Upper lobe of right lung (tissue), 1 donor: Measurements from ENCODE around the gene THAP6. TPM values are rescaled to one million over a fixed set of nuclear protein-coding genes. Genes with fewer than 3 reads are reported as not detected.
A peak's percentile ranks its signal among the peaks of the same experiment; 100 is the strongest.

Experiments
- ATAC-seq: fragments of 200-7000 bp; cut with Tn5 transposase; one replicate; pipeline ENCODE4 v1.9.1; 2020; ENCODE audit warnings: mild to moderate bottlenecking, moderate library complexity
- DNase-seq: peaks from one replicate; pipeline ENCODE4 v3.0.0-alpha.2; 2020
- H3K27ac ChIP-seq: fragments of 200-600 bp; one replicate; pipeline ENCODE4 v1.8.0; 2022
- H3K27me3 ChIP-seq: fragments of 200-600 bp; one replicate; pipeline ENCODE4 v1.8.0; 2022; ENCODE audit warnings: mild to moderate bottlenecking
- H3K36me3 ChIP-seq: fragments of 200-600 bp; one replicate; pipeline ENCODE4 v1.8.0; 2022
- H3K4me1 ChIP-seq: fragments of 200-600 bp; one replicate; pipeline ENCODE4 v1.8.0; 2022
- H3K4me3 ChIP-seq: fragments of 200-600 bp; one replicate; pipeline ENCODE4 v1.8.0; 2022; ENCODE audit warnings: mild to moderate bottlenecking
- H3K9me3 ChIP-seq: fragments of 200-600 bp; one replicate; pipeline ENCODE4 v1.8.0; 2022
- CTCF ChIP-seq: fragments of 200-600 bp; IDR thresholded peaks from one replicate; pipeline ENCODE4 v1.8.0; 2022; ENCODE audit warnings: antibody characterized with exemption
- intact Hi-C: fragments of 100-400 bp; cut with DNase I; formaldehyde crosslinking; loops from one replicate; pipeline ENCODE4 v1.11.0; 2022
- total RNA-seq: library from RNA; stranded (reverse); fragmentation: NEBNext Ultra II Directional; extraction: Animal tissue kit (Norgen Biotek cat#: 25700); gene quantifications from one replicate; pipeline ENCODE4 v1.2.1, GENCODE V29; 2021
- donor health status: DM: no; HTN: yes; CAD: no; lungs with severe emphysema.

THAP6 gene
- total RNA-seq, 1 donor from 2014 or later = 23.5 TPM

GRCh38 chr4:75490155-75490554 lies 24.1 kb upstream of the THAP6 start:
- intact Hi-C loops = no loop called here

GRCh38 chr4:75494563-75494962 lies 19.7 kb upstream of the THAP6 start:
- H3K27ac ChIP-seq = no peak overlapping the region
- peaks cover 7% of the 10 kb centered on the region for H3K4me1 ChIP-seq
- H3K36me3 ChIP-seq = peaks cover 59% of the 10 kb centered on the region
- no peaks in the 10 kb centered on the region for H3K27me3 ChIP-seq
- ATAC-seq = peak; percentile 58
- H3K9me3 ChIP-seq = no peaks in the 10 kb centered on the region
- no peak for DNase-seq
- TF ChIP-seq CTCF = no peak
- intact Hi-C loops = no loop called here
- no peak overlapping the region for H3K4me3 ChIP-seq

More at GRCh38 chr4:75490155-75490554, 24.1 kb upstream of the THAP6 start:
- H3K9me3 ChIP-seq = no peaks in the 10 kb centered on the region
- peaks cover 7% of the 10 kb centered on the region for H3K4me1 ChIP-seq
- DNase-seq (no peak), ATAC-seq (no peak)
- H3K36me3 ChIP-seq = peaks cover 71% of the 10 kb centered on the region
- TF ChIP-seq CTCF = no peak
- no peak overlapping the region for H3K27ac ChIP-seq
- H3K27me3 ChIP-seq = no peaks in the 10 kb centered on the region
- no peak overlapping the region for H3K4me3 ChIP-seq

- H3K4me1 ChIP-seq = peaks cover 7% of the 10 kb centered on the region
- no peaks in the 10 kb centered on the region for H3K27me3 ChIP-seq
- no peak for ATAC-seq
- intact Hi-C loops = no loop called here
- no peak for DNase-seq
- no peak for TF ChIP-seq CTCF
- H3K36me3 ChIP-seq = peaks cover 55% of the 10 kb centered on the region
- H3K27ac ChIP-seq = no peak overlapping the region
- H3K9me3 ChIP-seq = no peaks in the 10 kb centered on the region
- no peak overlapping the region for H3K4me3 ChIP-seq
Measured at GRCh38 chr4:75495476-75495875, 18.8 kb upstream of the THAP6 start.

- Histone ChIP-seq H3K4me1 (peaks cover 7% of the 10 kb centered on the region), H3K9me3 (no peaks in the 10 kb centered on the region), H3K27ac (no peak overlapping the region), H3K27me3 (no peaks in the 10 kb centered on the region), H3K4me3 (no peak overlapping the region), H3K36me3 (peaks cover 47% of the 10 kb centered on the region)
- no peak for TF ChIP-seq CTCF
- intact Hi-C loops = no loop called here
- ATAC-seq = no peak
- no peak for DNase-seq
Measured at GRCh38 chr4:75496406-75496805, 17.9 kb upstream of the THAP6 start.

GRCh38 chr4:75497133-75497532 lies 17.1 kb upstream of the THAP6 start:
- Histone ChIP-seq H3K9me3 (no peaks in the 10 kb centered on the region), H3K36me3 (peaks cover 45% of the 10 kb centered on the region), H3K27ac (no peak overlapping the region), H3K4me1 (peaks cover 7% of the 10 kb centered on the region), H3K27me3 (no peaks in the 10 kb centered on the region), H3K4me3 (no peak overlapping the region)
- no peak for ATAC-seq
- no peak for DNase-seq
- TF ChIP-seq CTCF = no peak
- intact Hi-C loops = no loop called here

GRCh38 chr4:75498041-75498440 lies 16.2 kb upstream of the THAP6 start:
- Histone ChIP-seq H3K9me3 (no peaks in the 10 kb centered on the region), H3K4me3 (no peak overlapping the region), H3K4me1 (peaks cover 7% of the 10 kb centered on the region), H3K27ac (no peak overlapping the region), H3K36me3 (peaks cover 38% of the 10 kb centered on the region), H3K27me3 (no peaks in the 10 kb centered on the region)
- no peak for TF ChIP-seq CTCF
- intact Hi-C loops = no loop called here
- no peak for DNase-seq
- ATAC-seq = no peak
